Measurements from ENCODE around the gene TIAM1. TPM values are rescaled to one million over a fixed set of nuclear protein-coding genes. Genes with fewer than 3 reads are reported as not detected.

TIAM1 gene
- total RNA-seq, 4 donors from 2014 or later: 85.1 to 114 (median 99.6) TPM

DNA sequence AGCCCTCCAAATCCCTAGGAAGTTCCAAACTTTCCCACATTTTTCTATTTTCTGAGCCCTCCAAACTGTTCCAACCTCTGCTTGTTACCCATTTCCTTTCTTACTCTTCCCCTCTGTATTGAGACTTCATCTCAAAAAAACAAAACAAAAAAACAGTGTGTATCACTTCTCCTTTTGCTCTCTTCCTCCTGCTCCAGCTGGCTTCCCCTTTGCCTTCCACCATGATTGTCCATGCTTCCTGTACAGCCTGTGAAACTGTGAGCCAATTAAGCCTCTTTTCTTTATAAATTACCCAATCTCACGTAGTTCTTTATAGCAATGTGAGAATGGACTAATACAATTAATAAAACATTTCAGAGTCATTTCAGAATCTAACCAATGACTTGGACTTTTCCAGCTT is 236.2 kb downstream of the TIAM1 start:
- WGBS, 2 donors: 76 to 79% methylated on average over 1 of the region's 1 CpG
- no peak for TF ChIP-seq POLR2A (IDR thresholded peaks at IDR 0.05)
- TF ChIP-seq, protein P1, sequence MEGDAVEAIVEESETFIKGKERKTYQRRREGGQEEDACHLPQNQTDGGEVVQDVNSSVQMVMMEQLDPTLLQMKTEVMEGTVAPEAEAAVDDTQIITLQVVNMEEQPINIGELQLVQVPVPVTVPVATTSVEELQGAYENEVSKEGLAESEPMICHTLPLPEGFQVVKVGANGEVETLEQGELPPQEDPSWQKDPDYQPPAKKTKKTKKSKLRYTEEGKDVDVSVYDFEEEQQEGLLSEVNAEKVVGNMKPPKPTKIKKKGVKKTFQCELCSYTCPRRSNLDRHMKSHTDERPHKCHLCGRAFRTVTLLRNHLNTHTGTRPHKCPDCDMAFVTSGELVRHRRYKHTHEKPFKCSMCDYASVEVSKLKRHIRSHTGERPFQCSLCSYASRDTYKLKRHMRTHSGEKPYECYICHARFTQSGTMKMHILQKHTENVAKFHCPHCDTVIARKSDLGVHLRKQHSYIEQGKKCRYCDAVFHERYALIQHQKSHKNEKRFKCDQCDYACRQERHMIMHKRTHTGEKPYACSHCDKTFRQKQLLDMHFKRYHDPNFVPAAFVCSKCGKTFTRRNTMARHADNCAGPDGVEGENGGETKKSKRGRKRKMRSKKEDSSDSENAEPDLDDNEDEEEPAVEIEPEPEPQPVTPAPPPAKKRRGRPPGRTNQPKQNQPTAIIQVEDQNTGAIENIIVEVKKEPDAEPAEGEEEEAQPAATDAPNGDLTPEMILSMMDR (IDR thresholded peaks at IDR 0.05): no peak
- no peak overlapping the region for H3K4me3 ChIP-seq (ENCODE audit: low read depth, poor library complexity, severe bottlenecking)
- intact Hi-C loops (cut with DNase I; ENCODE audit: low total_unique reads): no loop called here
- DNase-seq (ENCODE audit: low spot score in 2 of 2): no peak

DNA sequence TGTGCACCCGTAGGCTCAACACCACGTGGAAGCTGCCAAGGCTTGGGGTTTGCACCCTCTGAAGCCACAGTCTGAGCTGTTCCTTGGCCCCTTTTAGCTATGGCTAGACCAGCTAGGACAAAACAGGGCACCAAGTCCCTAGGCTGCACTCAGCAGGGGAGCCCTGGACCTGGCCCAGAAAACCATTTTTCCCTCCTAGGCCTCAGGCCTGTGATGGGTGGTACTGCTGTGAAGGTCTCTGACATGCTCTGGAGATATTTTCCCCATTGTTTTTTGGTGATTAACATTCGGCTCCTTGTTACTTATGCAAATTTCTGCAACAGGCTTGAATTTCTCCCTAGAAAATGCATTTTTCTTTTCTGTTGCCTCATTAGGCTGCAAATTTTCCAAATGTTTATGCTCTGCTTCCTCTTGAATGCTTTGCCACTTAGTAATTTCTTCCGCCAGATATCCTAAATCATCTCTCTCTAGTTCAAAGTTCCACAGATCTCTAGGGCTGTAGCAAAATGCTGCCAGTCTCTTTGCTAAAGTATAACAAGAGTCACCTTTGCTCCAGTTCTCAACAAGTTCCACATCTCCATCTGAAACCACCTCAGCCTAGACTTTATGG is 236.8 kb downstream of the TIAM1 start:
- TF ChIP-seq POLR2A (IDR thresholded peaks at IDR 0.05): no peak
- TF ChIP-seq, protein P1 (IDR thresholded peaks at IDR 0.05): no peak
- 82% methylated on average over 4 of the region's 4 CpGs for WGBS, 2 donors
- H3K4me3 ChIP-seq (ENCODE audit: low read depth, poor library complexity, severe bottlenecking): no peak overlapping the region
- no peak for DNase-seq (ENCODE audit: low spot score in 2 of 2)
- intact Hi-C loops (cut with DNase I; ENCODE audit: low total_unique reads): no loop called here

DNA sequence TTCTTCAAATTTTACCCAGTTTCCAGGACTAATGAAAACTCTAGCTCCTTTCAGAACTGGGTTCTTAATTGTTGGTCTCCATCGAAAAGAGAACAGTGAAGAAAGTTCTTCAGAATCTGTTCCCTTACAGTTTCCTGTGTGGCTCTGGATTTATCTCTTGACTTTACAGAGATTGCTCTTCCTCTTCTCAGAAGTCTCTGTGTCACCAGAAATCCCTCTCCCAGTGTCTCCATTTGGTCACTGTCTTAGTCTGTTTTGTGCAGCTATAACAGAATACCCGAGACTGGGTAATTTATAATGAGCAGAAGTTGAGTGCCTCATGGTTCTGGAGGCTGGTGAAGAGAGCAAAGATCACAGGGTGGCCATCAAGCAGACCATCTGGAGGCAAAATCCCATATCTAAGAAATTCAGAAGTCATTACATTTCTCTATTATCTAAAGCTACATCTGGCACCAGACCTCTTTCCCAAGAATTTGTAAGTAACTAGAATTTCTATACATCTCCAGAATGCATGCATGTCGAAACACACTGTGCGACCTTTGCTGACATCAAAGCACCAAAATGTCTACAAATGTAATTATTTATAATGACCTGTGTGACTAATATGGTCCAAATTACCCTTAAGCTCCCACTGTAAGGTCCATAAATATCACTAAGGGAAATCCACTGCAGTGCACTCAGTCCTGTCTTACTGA is 240.3 kb downstream of the TIAM1 start:
- WGBS, 2 donors: 82 to 87% methylated on average over 4 of the region's 4 CpGs
- intact Hi-C loops (cut with DNase I; ENCODE audit: low total_unique reads): no loop called here
- no peak for DNase-seq (ENCODE audit: low spot score in 2 of 2)
- H3K4me3 ChIP-seq (ENCODE audit: low read depth, poor library complexity, severe bottlenecking): no peak overlapping the region
- TF ChIP-seq, protein P1 (IDR thresholded peaks at IDR 0.05): no peak
- TF ChIP-seq POLR2A (IDR thresholded peaks at IDR 0.05): no peak

DNA sequence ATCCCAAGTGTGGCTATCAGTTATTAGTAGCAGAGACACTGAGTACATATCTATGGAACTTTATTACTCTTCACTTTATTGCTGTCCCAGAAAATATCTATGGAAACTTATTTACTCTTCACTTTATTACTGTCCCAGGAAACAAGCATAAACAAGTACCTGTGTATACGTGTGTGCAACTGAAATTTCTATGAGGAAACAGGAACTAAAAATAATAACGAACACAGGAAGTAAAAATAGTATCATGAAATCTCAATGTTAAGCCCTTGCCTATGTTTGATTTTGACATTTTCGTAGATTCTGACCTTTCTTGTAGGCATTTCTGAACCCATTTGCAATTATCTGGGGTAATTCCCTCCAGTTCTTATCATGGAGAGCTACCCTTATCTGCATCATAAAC is 240.9 kb downstream of the TIAM1 start:
- H3K4me3 ChIP-seq (ENCODE audit: low read depth, poor library complexity, severe bottlenecking): no peak overlapping the region
- TF ChIP-seq, protein P1 (IDR thresholded peaks at IDR 0.05): no peak
- no peak for TF ChIP-seq POLR2A (IDR thresholded peaks at IDR 0.05)
- WGBS, 2 donors: 48 to 58% methylated on average over 3 of the region's 3 CpGs
- DNase-seq (ENCODE audit: low spot score in 2 of 2): no peak
- intact Hi-C loops (cut with DNase I; ENCODE audit: low total_unique reads): no loop called here

DNA sequence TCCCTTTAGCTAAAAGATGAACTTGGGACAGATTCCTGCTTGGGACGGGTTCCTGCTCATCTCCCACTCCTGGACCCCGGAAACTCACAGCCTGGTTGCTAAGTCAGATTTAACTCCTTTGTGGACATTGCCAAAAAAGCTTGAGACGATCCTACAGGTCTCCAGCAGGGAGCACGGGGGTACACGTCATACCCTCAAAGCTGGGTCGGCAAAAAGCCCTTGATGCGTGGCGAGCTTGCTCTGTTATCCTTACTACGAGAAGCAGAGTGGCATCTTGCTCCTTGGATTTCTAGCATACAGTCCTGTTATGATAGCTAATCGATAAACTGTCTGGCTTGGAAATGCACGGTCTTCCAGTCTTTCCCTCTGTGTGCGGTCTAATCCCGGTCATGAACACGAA is 244.9 kb downstream of the TIAM1 start:
- no peak overlapping the region for H3K4me3 ChIP-seq (ENCODE audit: low read depth, poor library complexity, severe bottlenecking)
- DNase-seq (ENCODE audit: low spot score in 2 of 2): no peak
- no peak for TF ChIP-seq POLR2A (IDR thresholded peaks at IDR 0.05)
- TF ChIP-seq, protein P1 (IDR thresholded peaks at IDR 0.05): no peak
- intact Hi-C loops (cut with DNase I; ENCODE audit: low total_unique reads): no loop called here
- 71 to 80% methylated on average over 14 of the region's 14 CpGs for WGBS, 2 donors

Measured in lower leg skin (tissue), 4 donors.